Measurements from ENCODE around the gene SRD5A1. TPM values are rescaled to one million over a fixed set of nuclear protein-coding genes. Genes with fewer than 3 reads are reported as not detected.

The SRD5A1 gene
- total and polyA plus RNA-seq, 2 of the 8 experiments (the other 6 are each of a cell fraction or from before 2014, with no cell fraction given): 34.7 to 42.4 TPM

DNA sequence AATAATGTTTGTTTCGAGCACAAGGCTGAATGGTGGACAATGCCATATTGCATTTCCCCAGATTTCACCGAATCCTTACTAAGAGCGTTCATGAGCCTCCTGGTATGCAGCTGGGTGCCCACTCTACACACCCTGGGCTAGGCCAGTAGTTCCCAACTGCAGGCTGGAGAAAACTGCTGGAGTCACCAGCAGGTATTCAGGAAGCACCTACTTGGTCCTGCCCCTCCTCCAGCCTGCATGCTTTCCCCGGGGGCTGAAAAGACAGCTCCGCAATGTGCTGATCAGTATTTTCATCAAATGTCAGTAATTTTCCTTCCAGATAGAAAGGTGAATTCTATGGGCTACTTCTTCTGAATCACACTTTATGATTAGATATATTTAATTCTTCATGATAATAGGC, 34.4 kb downstream of the SRD5A1 start:
- FAIRE-seq: no peak
- no peak overlapping the region for H3K27ac ChIP-seq (ENCODE audit: low read depth, low read length)
- 89% methylated on average over 5 of the region's 5 CpGs; no CpG with 5 or more reads in 1 of the 2 experiments for WGBS, 2 experiments (ENCODE audit: extremely low coverage in 1 of 2, insufficient coverage in 1 of 2, insufficient read length in 1 of 2, insufficient replicate concordance in 2 of 2, low coverage in 1 of 2, low lambda C conversion rate in 2 of 2, missing lambda C conversion rate in 1 of 2)
- TF ChIP-seq ASH2L (IDR thresholded peaks at IDR 0.05; ENCODE audit: low read length): no peak
- TF ChIP-seq RFX5 (IDR thresholded peaks at IDR 0.05; ENCODE audit: borderline replicate concordance, low read depth, low read length): no peak
- TF ChIP-seq SIX5 (IDR thresholded peaks at IDR 0.05; ENCODE audit: low read depth, low read length): no peak
- TF ChIP-seq NANOG (IDR thresholded peaks at IDR 0.05; ENCODE audit: insufficient read depth, low read depth, low read length, poor library complexity, severe bottlenecking): no peak
- no peak for TF ChIP-seq POLR2AphosphoS5 (IDR thresholded peaks at IDR 0.05; ENCODE audit: low read depth, low read length)
- TF ChIP-seq HDAC2 (IDR thresholded peaks at IDR 0.05; ENCODE audit: borderline replicate concordance in 1 of 2, low read depth in 2 of 2, low read length in 2 of 2): no peak
- TF ChIP-seq RAD21 (IDR thresholded peaks at IDR 0.05 in 1 of 2, conservative IDR thresholded peaks at IDR 0.05 in 1 of 2; ENCODE audit: low read depth in 2 of 2, low read length in 2 of 2): no peak
- no peak for TF ChIP-seq KDM1A (IDR thresholded peaks at IDR 0.05; ENCODE audit: borderline replicate concordance, low read length)
- TF ChIP-seq NRF1 (IDR thresholded peaks at IDR 0.05; ENCODE audit: low read depth, low read length): no peak
- no peak for TF ChIP-seq SP1 (IDR thresholded peaks at IDR 0.05; ENCODE audit: low read depth, low read length)
- TF ChIP-seq POLR2A (IDR thresholded peaks at IDR 0.05; ENCODE audit: control extremely low read depth in 1 of 2, low read depth in 2 of 2, low read length in 2 of 2): no peak
- no peak for TF ChIP-seq CTCF (IDR thresholded peaks at IDR 0.05; ENCODE audit: control extremely low read depth in 1 of 3, insufficient read depth in 1 of 3, low read depth in 1 of 3, low read length in 3 of 3)

More for the DNA sequence above, 34.4 kb downstream of the SRD5A1 start:
- Histone ChIP-seq H4K8ac (ENCODE audit: extremely low read depth, insufficient read depth, low read length) (no peak overlapping the region), H2AFZ (ENCODE audit: low read length) (no peak overlapping the region), H3K4me1 (replicated peaks in 1 of 4; ENCODE audit: control insufficient read depth in 3 of 4, insufficient read depth in 4 of 4, low read length in 3 of 4) (peaks cover 0 to 2% (median 0%) of the 10 kb centered on the region in 4 experiments; a peak in 1 of 7 replicates), H2AK5ac (ENCODE audit: low read depth, low read length) (no peak overlapping the region), H3K14ac (ENCODE audit: insufficient read length) (no peak overlapping the region), H3K79me1 (ENCODE audit: low read depth, low read length) (no peaks in the 10 kb centered on the region), H3K36me3 (ENCODE audit: control insufficient read depth in 2 of 4, insufficient read depth in 4 of 4, low read length in 3 of 4) (peaks cover 0 to 10% (median 2%) of the 10 kb centered on the region in 4 experiments; a peak in 4 of 8 replicates), H3K4me2 (ENCODE audit: insufficient read depth in 1 of 2, low read depth in 2 of 2, low read length in 2 of 2) (no peak overlapping the region), H2BK20ac (ENCODE audit: low read length) (no peak overlapping the region), H3K79me2 (ENCODE audit: control insufficient read depth in 1 of 2, insufficient read depth in 2 of 2, low read length in 2 of 2) (no peaks in the 10 kb centered on the region), H4K20me1 (replicated peaks in 1 of 2; ENCODE audit: control insufficient read depth in 1 of 2, insufficient read depth in 2 of 2, low read length in 2 of 2) (no peaks in the 10 kb centered on the region), H2BK15ac (ENCODE audit: low read length) (no peak overlapping the region), H3K18ac (ENCODE audit: extremely low read depth, low read length) (no peak overlapping the region), H2BK120ac (replicated peaks; ENCODE audit: low read depth, low read length) (no peak overlapping the region), H2BK5ac (ENCODE audit: low read depth, low read length) (no peak overlapping the region), H4K91ac (replicated peaks; ENCODE audit: insufficient read length, low read length) (no peak overlapping the region), H4K5ac (ENCODE audit: insufficient read length, low read depth, low read length) (no peak overlapping the region), H3K23ac (ENCODE audit: insufficient read length) (no peak overlapping the region), H3K56ac (replicated peaks; ENCODE audit: insufficient read length, low read depth, low read length) (no peak overlapping the region), H3K4ac (replicated peaks; ENCODE audit: insufficient read length, low read depth, low read length) (no peak overlapping the region), H3K9ac (replicated peaks in 1 of 4; ENCODE audit: extremely low read depth in 1 of 4, low read depth in 3 of 4, low read length in 3 of 4) (no peak overlapping the region), H3K27me3 (replicated peaks in 1 of 4; ENCODE audit: control insufficient read depth in 3 of 4, extremely low read depth in 1 of 4, insufficient read depth in 3 of 4, low read length in 3 of 4) (no peaks in the 10 kb centered on the region), H2BK12ac (ENCODE audit: low read depth, low read length) (no peak overlapping the region), H3K9me3 (ENCODE audit: insufficient read depth in 2 of 2, low read depth in 1 of 2, low read length in 1 of 2) (no peaks in the 10 kb centered on the region), H3K23me2 (ENCODE audit: low read depth, low read length) (no peaks in the 10 kb centered on the region), H3K4me3 (ENCODE audit: extremely low read depth in 1 of 4, insufficient read depth in 2 of 4, low read depth in 3 of 4, low read length in 4 of 4) (no peak overlapping the region)
- ChIA-PET POLR2A (ENCODE audit: partially characterized antibody) (interaction anchor here (1.1 to 2.1 kb wide), 4 partner anchors 10 to 37 kb away, joined by 4 to 9 read pairs (median 5); partner anchors contain the start of genes NSUN2 and SRD5A1), CTCF (ENCODE audit: partially characterized antibody) (no interaction called here)
- DNase-seq (ENCODE audit: low read depth in 1 of 2, low spot score in 2 of 2): no peak

Measured in H1 (cell line).